Heart left ventricle (tissue), 16 donors: ENCODE measurements around the gene DNPEP. TPM values are rescaled to one million over a fixed set of nuclear protein-coding genes. Genes with fewer than 3 reads are reported as not detected.

Experiments used
- ATAC-seq, 4 donors: fragments of 200-7000 bp; cut with Tn5 transposase; one replicate each; pipeline ENCODE4 v1.9.1; 2020 to 2022; ENCODE audit warnings: moderate library complexity in 4 of 4, mild to moderate bottlenecking in 3 of 4, moderate number of reproducible peaks in 1 of 4
- DNase-seq, 5 donors: peaks; one replicate each; pipeline ENCODE4 v3.0.0-alpha.2; 2020
- H3K27ac ChIP-seq, 12 donors: fragments of 200-600 bp; sonication (generic) in 4 of 12; one replicate each; pipeline versions ENCODE4 v1.5.0 to v1.8.0; 2016 to 2022; ENCODE audit warnings: mild to moderate bottlenecking in 2 of 12
- H3K27me3 ChIP-seq, 9 donors: fragments of 200-600 bp; sonication (generic) in 2 of 9; one replicate each; pipeline versions ENCODE4 v1.5.1 to v1.8.0; 2016 to 2022; ENCODE audit warnings: mild to moderate bottlenecking in 3 of 9
- H3K36me3 ChIP-seq, 9 donors: fragments of 200-600 bp; sonication (generic) in 2 of 9; one replicate each; pipeline versions ENCODE4 v1.5.0 to v1.8.0; 2018 to 2022; ENCODE audit warnings: mild to moderate bottlenecking in 2 of 9
- H3K4me1 ChIP-seq, 12 donors: fragments of 200-600 bp; sonication (generic) in 4 of 12; one replicate each; pipeline versions ENCODE4 v1.5.0 to v1.8.0; 2016 to 2022; ENCODE audit warnings: mild to moderate bottlenecking in 3 of 12
- H3K4me3 ChIP-seq, 12 donors: fragments of 200-600 bp; sonication (generic) in 4 of 12; one replicate each; pipeline versions ENCODE4 v1.5.0 to v1.8.0; 2017 to 2022; ENCODE audit warnings: mild to moderate bottlenecking in 9 of 12, moderate library complexity in 4 of 12
- H3K9me3 ChIP-seq, 12 donors: fragments of 200-600 bp; sonication (generic) in 4 of 12; one replicate each; pipeline versions ENCODE4 v1.5.0 to v1.8.0; 2016 to 2022; ENCODE audit warnings: mild to moderate bottlenecking in 1 of 12
- POLR2A ChIP-seq, 2 donors: fragments of 450-650 bp; IDR thresholded peaks; one replicate each; pipeline ENCODE4 v1.6.1; 2017; ENCODE audit warnings: antibody characterized with exemption in 2 of 2, mild to moderate bottlenecking in 2 of 2, moderate library complexity in 2 of 2
- WGBS, 4 donors: extraction: QIAGEN DNeasy Blood & Tissue Kit in 2 of 4; methylation state at CpG; one replicate each; pipeline versions ENCODE4 v1.1.5 to v1.1.7; 2013 to 2018; 5-methylcytosine and 5-hydroxymethylcytosine counted together
- intact Hi-C, 10 donors: fragments of 100-400 bp; cut with DNase I; formaldehyde crosslinking; loops; one replicate each; pipeline versions ENCODE4 v1.11.1 to v1.14.2; 2022
- polyA plus RNA-seq, 2 donors: library from polyadenylated mRNA; stranded (reverse); fragments of 200-250 nt; gene quantifications; one replicate each; pipeline ENCODE4 v1.2.3, GENCODE V29; 2013
- total RNA-seq, 9 donors: library from RNA; depleted of rRNA in 2 of 9; stranded (reverse); fragments of >200 nt in 2 of 9; fragmentation: NEBNext Ultra II Directional in 3 of 9; extraction: Animal tissue kit (Norgen Biotek cat#: 25700) in 3 of 9; gene quantifications; one replicate each; pipeline versions ENCODE4 v1.1.0 to v1.2.4, GENCODE V29; 2016 to 2023
- TF ChIP-seq, protein P1 (sequence below), 12 donors: fragments of 200-600 bp; sonication (generic) in 4 of 12; IDR thresholded peaks; one replicate each; pipeline versions ENCODE4 v1.5.0 to v1.8.0; 2018 to 2022; ENCODE audit warnings: antibody characterized with exemption in 12 of 12, mild to moderate bottlenecking in 5 of 12
- donor health status: ischemic (EF 13 %, LVEDD 7.1; RV severe dilation, severe dysfunction).
- donor health status: healthy with polysubstance abuse.
- donor health status: DM: no; HTN: yes; CAD: no.
- donor health status: DM: no; HTN: no; CAD: no.
- donor health status: ischemic (EF 25% LVEDD 6.9; RV normal size, moderate dysfunction).
- donor health status: ischemic (EF 25% LVEDD 5.7; RV mildly dilated, moderate dysfunction).
- donor health status: healthy.
- donor health status: DM: yes; HTN: yes; CAD: no.
- donor health status: ischemic (EF 35%, LVEDD 5.7; RV mildly dilated, moderate dysfunction).
- donor health status: nonischemic (EF 11% LVEDD 7.7; RV severe dilation, severe dysfunction).
- donor health status: DM: yes; HTN: yes; CAD: no.
- donor health status: PGD.
- donor health status: ischemic (EF 29% LVEDD 5.4; RV normal size, mild dysfunction).
- donor health status: nonischemic (EF 23%, LVEDD 6.1; RV moderate dilation, normal function).

The DNPEP gene
- total and polyA plus RNA-seq, 11 donors = 61.3 to 101 (median 71.8) TPM

DNA sequence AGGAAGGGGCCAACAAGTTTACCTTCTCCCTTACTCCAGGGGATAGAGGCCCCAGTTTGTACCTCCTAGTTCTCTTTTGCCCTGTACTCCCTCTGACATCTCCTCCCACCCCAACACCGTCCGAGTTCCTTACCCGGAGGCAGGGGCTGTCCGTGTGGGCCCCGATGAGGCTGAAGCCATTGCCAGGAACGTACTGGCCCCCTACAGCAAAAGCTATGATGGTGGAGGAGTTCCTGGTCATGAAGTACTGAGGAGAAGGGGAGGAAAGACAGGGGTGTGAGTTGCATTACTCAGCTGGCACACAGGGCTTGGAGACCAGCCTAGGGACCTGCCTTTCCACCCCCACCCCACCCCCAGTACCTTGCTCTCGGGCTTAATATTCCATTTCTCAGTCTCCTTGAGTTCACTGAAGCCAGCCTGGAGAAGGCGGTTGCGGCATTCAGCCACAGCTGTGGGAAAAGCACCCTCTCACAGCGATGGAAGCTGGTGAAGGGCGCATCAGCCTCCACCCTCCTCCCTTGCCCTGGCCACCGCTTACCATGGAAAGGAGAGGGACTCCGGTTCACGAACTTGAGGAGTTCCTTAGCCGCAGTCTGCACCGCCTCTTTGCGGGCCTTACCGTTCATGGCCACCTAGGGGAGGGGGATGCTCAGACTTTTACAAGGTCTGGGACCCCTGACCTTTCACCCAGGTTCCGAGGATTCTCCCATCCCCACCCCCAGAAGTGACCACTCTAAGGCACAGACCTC, 1.0 kb downstream of the DNPEP start:
- TF ChIP-seq POLR2A (IDR thresholded peaks at IDR 0.05) = no peak
- TF ChIP-seq, protein P1, sequence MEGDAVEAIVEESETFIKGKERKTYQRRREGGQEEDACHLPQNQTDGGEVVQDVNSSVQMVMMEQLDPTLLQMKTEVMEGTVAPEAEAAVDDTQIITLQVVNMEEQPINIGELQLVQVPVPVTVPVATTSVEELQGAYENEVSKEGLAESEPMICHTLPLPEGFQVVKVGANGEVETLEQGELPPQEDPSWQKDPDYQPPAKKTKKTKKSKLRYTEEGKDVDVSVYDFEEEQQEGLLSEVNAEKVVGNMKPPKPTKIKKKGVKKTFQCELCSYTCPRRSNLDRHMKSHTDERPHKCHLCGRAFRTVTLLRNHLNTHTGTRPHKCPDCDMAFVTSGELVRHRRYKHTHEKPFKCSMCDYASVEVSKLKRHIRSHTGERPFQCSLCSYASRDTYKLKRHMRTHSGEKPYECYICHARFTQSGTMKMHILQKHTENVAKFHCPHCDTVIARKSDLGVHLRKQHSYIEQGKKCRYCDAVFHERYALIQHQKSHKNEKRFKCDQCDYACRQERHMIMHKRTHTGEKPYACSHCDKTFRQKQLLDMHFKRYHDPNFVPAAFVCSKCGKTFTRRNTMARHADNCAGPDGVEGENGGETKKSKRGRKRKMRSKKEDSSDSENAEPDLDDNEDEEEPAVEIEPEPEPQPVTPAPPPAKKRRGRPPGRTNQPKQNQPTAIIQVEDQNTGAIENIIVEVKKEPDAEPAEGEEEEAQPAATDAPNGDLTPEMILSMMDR (IDR thresholded peaks at IDR 0.05) = no peak
- Histone ChIP-seq H3K9me3 (peaks cover 0 to 6% (median 0%) of the 10 kb centered on the region in 12 donors), H3K27me3 (no peaks in the 10 kb centered on the region), H3K4me1 (peaks cover 0 to 19% (median 11%) of the 10 kb centered on the region in 12 donors), H3K4me3 (peak overlapping the region; percentile 52 to 95 (median 86)), H3K36me3 (peaks cover 0 to 49% (median 47%) of the 10 kb centered on the region in 9 donors), H3K27ac (peak overlapping the region; percentile 81 to 99 (median 95))
- 46 to 52% (median 49%) methylated on average over 19 of the region's 19 CpGs for WGBS, 4 donors
- ATAC-seq = no peak
- intact Hi-C loops = loop anchor here in 6 of 10 donors (10.0 kb wide), 3 partner anchors 92 to 222 kb away; partner anchors contain the start of genes CNPPD1 (in 3 of the 6), NHEJ1 (in 3 of the 6), RETREG2 (in 3 of the 6) and SLC23A3 (in 3 of the 6)
- DNase-seq = peak in 1 of 5 donors; percentile 30

DNA sequence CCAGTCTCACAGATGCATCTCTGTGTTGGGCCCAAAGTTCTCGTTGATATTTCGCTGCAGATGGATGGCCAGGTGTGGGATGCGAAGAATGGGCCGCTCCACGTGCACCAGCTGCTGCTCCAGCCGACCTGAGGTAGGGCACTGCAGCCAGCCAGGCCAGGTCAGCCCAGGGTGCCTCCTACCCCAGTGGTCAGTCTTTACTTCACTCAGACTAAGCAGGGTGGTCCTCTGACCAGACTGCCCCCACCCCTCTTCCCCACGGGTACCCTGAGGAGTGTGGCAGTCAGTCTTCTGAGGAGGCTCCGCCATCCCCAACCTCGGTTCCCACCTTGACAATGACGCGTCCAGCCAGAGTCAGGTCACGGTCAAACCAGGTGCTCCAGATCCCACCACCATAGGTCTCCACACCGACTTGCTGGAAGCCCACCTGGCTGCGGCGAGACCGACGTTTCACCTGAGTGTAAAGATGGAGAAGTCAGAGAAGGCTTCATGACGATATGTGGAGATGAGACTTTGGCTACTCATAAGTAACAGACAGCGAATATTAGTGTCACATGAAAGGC, 1.7 kb downstream of the DNPEP start:
- peaks cover 0 to 19% (median 11%) of the 10 kb centered on the region in 12 donors for H3K4me1 ChIP-seq
- H3K27me3 ChIP-seq = no peaks in the 10 kb centered on the region
- no peak overlapping the region for H3K27ac ChIP-seq
- DNase-seq (no peak), ATAC-seq (no peak)
- intact Hi-C loops = loop anchor here in 6 of 10 donors (10.0 kb wide), 3 partner anchors 91 to 221 kb away; partner anchors contain the start of genes CNPPD1 (in 3 of the 6), NHEJ1 (in 3 of the 6), RETREG2 (in 3 of the 6) and SLC23A3 (in 3 of the 6)
- WGBS, 4 donors = 95 to 99% (median 96%) methylated on average over 18 to 19 of the region's 19 CpGs
- H3K36me3 ChIP-seq = peaks cover 0 to 56% (median 54%) of the 10 kb centered on the region in 9 donors
- H3K9me3 ChIP-seq = peaks cover 0 to 5% (median 0%) of the 10 kb centered on the region in 12 donors
- H3K4me3 ChIP-seq = peak overlapping the region in 3 of 12 donors; percentile 83 to 91 (median 88)
- TF ChIP-seq POLR2A (IDR thresholded peaks at IDR 0.05) = no peak
- TF ChIP-seq, protein P1 (IDR thresholded peaks at IDR 0.05) = no peak

DNA sequence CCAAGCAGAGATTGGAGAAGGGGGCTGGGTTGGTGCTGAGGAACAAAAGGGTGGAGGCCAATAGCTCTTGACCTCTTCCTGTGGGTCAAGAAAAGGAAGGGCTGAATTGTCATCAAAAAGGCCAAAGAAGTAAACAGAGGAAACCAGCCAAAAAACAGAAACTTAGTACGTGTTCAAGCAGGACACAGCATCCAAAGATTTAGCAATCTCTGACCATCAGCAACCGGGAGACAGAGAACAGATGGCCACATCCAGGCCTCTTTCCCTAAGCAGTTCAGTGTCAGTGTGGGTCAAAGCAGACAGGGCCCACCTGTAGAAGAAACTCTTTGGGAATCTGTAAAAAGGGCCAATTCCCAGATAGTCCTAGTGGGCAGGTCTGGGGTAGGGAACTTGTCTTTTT, 2.9 kb downstream of the DNPEP start:
- ATAC-seq (no peak), DNase-seq (no peak)
- TF ChIP-seq, protein P1 (IDR thresholded peaks at IDR 0.05) = no peak
- no peak for TF ChIP-seq POLR2A (IDR thresholded peaks at IDR 0.05)
- no peaks in the 10 kb centered on the region for H3K27me3 ChIP-seq
- H3K4me3 ChIP-seq = no peak overlapping the region
- H3K36me3 ChIP-seq = peaks cover 0 to 67% (median 64%) of the 10 kb centered on the region in 9 donors
- H3K9me3 ChIP-seq = no peaks in the 10 kb centered on the region
- peaks cover 0 to 19% (median 11%) of the 10 kb centered on the region in 12 donors for H3K4me1 ChIP-seq
- intact Hi-C loops = loop anchor here in 6 of 10 donors (10.0 kb wide), 3 partner anchors 90 to 220 kb away; partner anchors contain the start of genes CNPPD1 (in 3 of the 6), NHEJ1 (in 3 of the 6), RETREG2 (in 3 of the 6) and SLC23A3 (in 3 of the 6)
- 47 to 63% (median 56%) methylated on average over 2 of the region's 2 CpGs for WGBS, 4 donors
- peak overlapping the region in 1 of 12 donors; percentile 23 for H3K27ac ChIP-seq
